22Rv1 (cell line): ENCODE results near the gene TMEM123.

Experiments
- H3K27ac ChIP-seq: fragments of 450-650 bp; 2 replicates; pipeline ENCODE4 v1.5.1; 2017
- ZFX ChIP-seq: fragments of 450-650 bp; IDR thresholded peaks from 2 replicates; pipeline ENCODE4 v1.6.1; 2017; ENCODE audit warnings: antibody characterized with exemption, borderline replicate concordance
- TF ChIP-seq, protein P1 (sequence below): fragments of 450-650 bp; IDR thresholded peaks from 2 replicates; pipeline ENCODE4 v1.5.1; 2017; ENCODE audit warnings: mild to moderate bottlenecking

Gene TMEM123

DNA sequence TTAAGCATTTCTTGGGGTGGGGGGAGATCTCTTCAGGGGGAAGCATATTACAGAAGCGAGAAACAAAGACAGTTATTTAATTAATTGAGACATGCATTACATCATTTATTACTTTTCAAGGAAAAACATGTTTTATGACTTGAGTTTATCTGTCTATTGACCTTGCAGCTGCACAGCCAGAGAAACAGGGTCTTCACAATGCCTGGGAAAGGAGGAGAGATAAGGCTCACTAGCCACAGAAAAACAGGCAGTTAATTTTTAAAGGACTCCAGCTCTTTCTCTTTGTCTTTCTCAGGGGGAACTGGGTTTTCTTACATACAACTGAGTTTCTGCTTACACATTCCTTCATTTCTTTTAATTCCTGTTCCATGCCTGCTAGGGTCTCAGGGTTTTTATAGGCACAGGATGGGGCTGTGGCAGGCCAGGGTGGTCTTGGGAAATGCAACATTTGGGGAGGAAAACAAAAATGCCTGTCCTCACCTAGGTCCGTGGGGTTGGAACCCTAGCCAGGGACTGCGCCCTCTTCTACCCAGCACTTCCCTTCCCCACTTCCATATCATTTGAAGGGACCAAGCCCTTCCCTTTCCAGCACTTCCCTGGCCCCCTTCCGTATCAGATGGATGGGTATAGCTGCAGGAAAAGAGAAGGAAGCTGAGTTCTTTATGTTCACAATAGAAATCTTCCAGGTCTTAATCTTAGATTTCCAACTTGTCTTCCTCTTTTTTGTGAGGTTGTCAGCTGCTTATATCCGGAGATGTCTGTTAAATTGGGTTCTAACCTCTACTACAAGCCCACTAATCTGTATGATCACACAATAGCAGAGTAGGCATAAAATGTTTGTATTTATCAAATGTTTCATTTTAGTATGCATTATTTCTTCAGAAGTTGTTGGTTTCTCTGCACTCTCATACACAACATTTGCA lies 67.2 kb downstream of the TMEM123 start:
- H3K27ac ChIP-seq = no peak overlapping the region
- TF ChIP-seq, protein P1, sequence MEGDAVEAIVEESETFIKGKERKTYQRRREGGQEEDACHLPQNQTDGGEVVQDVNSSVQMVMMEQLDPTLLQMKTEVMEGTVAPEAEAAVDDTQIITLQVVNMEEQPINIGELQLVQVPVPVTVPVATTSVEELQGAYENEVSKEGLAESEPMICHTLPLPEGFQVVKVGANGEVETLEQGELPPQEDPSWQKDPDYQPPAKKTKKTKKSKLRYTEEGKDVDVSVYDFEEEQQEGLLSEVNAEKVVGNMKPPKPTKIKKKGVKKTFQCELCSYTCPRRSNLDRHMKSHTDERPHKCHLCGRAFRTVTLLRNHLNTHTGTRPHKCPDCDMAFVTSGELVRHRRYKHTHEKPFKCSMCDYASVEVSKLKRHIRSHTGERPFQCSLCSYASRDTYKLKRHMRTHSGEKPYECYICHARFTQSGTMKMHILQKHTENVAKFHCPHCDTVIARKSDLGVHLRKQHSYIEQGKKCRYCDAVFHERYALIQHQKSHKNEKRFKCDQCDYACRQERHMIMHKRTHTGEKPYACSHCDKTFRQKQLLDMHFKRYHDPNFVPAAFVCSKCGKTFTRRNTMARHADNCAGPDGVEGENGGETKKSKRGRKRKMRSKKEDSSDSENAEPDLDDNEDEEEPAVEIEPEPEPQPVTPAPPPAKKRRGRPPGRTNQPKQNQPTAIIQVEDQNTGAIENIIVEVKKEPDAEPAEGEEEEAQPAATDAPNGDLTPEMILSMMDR = no peak
- TF ChIP-seq ZFX = no peak

DNA sequence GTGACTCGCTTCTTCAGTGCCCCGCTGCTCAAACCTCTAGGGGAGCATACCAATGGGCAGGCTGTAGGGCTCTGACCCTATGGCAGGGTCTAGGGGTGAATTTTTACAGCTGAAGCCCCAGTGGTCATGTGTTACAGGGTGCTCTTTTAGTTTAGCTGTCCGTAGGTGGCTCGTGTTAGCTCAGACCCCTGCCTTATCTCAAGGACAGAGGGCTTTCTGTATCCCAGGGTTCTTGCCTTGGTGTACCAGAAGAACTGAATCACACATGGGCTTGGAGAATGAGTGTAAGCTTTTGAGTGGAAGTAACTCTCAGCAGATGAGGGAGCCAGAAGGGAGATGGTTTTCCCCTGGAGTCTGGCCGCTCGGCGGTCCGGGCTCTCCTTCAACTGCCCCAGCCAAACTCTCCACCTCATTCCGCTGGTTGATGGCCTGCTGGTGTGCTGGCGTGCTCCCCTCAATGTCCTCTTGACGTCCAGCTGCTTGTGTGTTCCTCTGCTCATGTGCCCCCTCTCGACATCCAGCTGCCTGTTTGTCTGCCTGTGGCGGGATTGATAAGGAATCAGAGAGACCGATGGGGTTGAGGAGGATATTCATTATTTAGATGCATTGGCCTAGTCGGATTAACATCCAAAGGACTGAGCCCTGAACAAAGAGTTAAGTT lies 68.0 kb downstream of the TMEM123 start:
- no peak for TF ChIP-seq ZFX
- TF ChIP-seq, protein P1 = no peak
- H3K27ac ChIP-seq = no peak overlapping the region

DNA sequence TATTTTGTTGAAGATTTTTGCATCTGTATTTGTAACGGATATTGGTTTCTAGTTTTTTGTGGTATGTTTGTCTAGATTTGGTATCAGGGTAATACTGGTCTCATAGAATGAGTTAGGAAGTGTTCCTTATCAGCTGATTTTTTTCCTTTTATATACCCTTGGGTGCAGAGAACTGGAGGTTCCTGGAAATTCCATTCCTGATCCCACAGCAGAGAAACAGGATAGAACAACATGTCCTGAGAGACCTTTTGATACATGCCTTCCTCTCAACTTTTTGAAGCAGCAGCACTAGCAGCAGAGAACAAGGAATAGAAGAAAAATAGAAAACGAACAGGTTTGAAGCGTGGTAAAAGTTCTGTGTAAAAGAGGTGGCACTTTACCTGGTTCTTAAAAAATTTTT lies 68.7 kb downstream of the TMEM123 start:
- H3K27ac ChIP-seq = no peak overlapping the region
- no peak for TF ChIP-seq ZFX
- TF ChIP-seq, protein P1 = no peak

DNA sequence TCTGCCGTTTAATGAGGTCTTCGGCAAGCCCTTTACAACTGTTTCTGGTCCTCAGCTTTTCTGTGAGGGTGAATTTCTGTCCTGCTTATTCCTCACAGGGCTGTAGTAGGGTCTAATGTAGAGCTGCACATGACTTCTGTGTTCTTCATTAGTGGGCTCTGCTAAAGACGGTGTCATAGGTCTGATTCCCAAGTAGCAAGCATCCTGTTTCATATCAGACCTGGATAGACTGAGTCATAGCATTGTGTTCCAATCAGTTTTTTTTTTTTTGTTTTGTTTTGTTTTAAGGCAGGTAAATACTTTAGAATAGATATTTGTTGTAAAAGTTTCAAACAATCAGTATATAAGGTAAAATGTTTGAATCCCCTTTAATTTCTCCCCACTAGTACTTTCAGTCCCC lies 70.2 kb downstream of the TMEM123 start:
- H3K27ac ChIP-seq = no peak overlapping the region
- TF ChIP-seq ZFX = no peak
- TF ChIP-seq, protein P1 = no peak

DNA sequence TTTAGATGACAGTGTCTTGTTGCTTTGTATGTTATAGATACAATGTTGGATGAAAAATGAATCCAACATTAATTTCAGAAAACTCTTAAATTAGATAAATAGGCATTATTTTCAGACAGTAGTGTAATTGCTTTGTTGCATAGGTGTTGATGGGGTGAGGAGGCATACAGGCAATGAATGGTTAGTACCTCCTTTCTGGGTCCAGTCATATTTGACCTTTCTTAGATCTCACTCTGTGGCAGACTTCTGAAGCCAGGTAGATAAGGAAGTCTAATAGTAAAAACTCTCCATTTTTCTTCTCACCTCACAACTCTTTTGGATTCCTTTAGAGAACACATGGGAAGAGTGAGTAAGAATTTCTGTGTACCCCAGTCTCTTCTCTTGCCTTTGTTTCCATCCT lies 73.7 kb downstream of the TMEM123 start:
- H3K27ac ChIP-seq = no peak overlapping the region
- TF ChIP-seq, protein P1 = no peak
- TF ChIP-seq ZFX = no peak

DNA sequence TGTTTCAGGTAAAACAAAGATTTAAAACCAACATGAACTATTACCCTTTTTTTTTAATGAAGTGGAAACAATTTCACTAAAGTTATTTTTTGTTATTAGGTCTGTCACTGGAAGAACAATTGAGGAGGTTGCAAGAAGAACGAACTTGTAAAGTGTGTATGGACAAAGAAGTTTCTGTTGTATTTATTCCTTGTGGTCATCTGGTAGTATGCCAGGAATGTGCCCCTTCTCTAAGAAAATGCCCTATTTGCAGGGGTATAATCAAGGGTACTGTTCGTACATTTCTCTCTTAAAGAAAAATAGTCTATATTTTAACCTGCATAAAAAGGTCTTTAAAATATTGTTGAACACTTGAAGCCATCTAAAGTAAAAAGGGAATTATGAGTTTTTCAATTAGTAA lies 74.7 kb downstream of the TMEM123 start:
- H3K27ac ChIP-seq = no peak overlapping the region
- no peak for TF ChIP-seq ZFX
- TF ChIP-seq, protein P1 = no peak
